LNCaP clone FGC (cell line): ENCODE data around the gene CYTH1.

Experiments
- DNase-seq: peaks from one replicate; pipeline ENCODE4 v3.0.0-alpha.2; 2011; ENCODE audit warnings: low read depth
- H3K4me3 ChIP-seq: 2 replicates; pipeline ENCODE4 v1.5.1; 2011; ENCODE audit warnings: mild to moderate bottlenecking, low read depth, low read length, control low read depth
- CTCF ChIP-seq: IDR thresholded peaks from 2 replicates; pipeline ENCODE4 v1.5.1; 2012; ENCODE audit warnings: mild to moderate bottlenecking; ENCODE audit not compliant: control insufficient read depth, insufficient read depth; ENCODE audit errors: extremely low read depth

CYTH1 gene

GRCh38 chr17:78679495-78680395, 102.3 kb downstream of the CYTH1 start:
- no peak for DNase-seq
- TF ChIP-seq CTCF = no peak

GRCh38 chr17:78678711-78679110, 103.4 kb downstream of the CYTH1 start:
- DNase-seq = no peak
- H3K4me3 ChIP-seq = no peak overlapping the region
- TF ChIP-seq CTCF = no peak

More at GRCh38 chr17:78679495-78680395, 102.3 kb downstream of the CYTH1 start:
- no peak overlapping the region for H3K4me3 ChIP-seq

GRCh38 chr17:78678222-78678557, 103.9 kb downstream of the CYTH1 start:
- no peak for TF ChIP-seq CTCF
- DNase-seq = no peak
- H3K4me3 ChIP-seq = no peak overlapping the region

GRCh38 chr17:78677303-78678221, 104.5 kb downstream of the CYTH1 start:
- DNase-seq = no peak
- TF ChIP-seq CTCF = no peak
- H3K4me3 ChIP-seq = no peak overlapping the region

- TF ChIP-seq CTCF = no peak
- no peak for DNase-seq
- no peak overlapping the region for H3K4me3 ChIP-seq
These were observed 105.4 kb downstream of the CYTH1 start for GRCh38 chr17:78676412-78677302.

- TF ChIP-seq CTCF = no peak
- H3K4me3 ChIP-seq = no peak overlapping the region
- DNase-seq = no peak
These were observed 106.2 kb downstream of the CYTH1 start for GRCh38 chr17:78675836-78676235.
